Measurements from ENCODE around the gene ARHGEF5.

The ARHGEF5 gene

GRCh38 chr7:144391014-144391413, 35.8 kb downstream of the ARHGEF5 start:
- H3K4me2 ChIP-seq (ENCODE audit: low read depth, low read length, poor library complexity, severe bottlenecking), result no peak overlapping the region
- H3K27me3 ChIP-seq (ENCODE audit: low read length), result no peaks in the 10 kb centered on the region
- no peak overlapping the region for H3K9ac ChIP-seq (ENCODE audit: low read length)
- H2AFZ ChIP-seq (ENCODE audit: low read depth, low read length, severe bottlenecking), result no peak overlapping the region
- no peaks in the 10 kb centered on the region for H3K79me2 ChIP-seq (ENCODE audit: insufficient read depth, low read length)
- no peaks in the 10 kb centered on the region for H4K20me1 ChIP-seq (ENCODE audit: low read depth, low read length)
- H3K9me2 ChIP-seq (replicated peaks; ENCODE audit: insufficient read depth, low read length), result no peaks in the 10 kb centered on the region
- H3K9me3 ChIP-seq (ENCODE audit: insufficient read depth, low read length), result no peaks in the 10 kb centered on the region
- H3K36me3 ChIP-seq (ENCODE audit: low read length), result no peaks in the 10 kb centered on the region
- no peak overlapping the region for H3K4me3 ChIP-seq (ENCODE audit: insufficient read depth, low read length, poor library complexity, severe bottlenecking)
- TF ChIP-seq, protein P1, sequence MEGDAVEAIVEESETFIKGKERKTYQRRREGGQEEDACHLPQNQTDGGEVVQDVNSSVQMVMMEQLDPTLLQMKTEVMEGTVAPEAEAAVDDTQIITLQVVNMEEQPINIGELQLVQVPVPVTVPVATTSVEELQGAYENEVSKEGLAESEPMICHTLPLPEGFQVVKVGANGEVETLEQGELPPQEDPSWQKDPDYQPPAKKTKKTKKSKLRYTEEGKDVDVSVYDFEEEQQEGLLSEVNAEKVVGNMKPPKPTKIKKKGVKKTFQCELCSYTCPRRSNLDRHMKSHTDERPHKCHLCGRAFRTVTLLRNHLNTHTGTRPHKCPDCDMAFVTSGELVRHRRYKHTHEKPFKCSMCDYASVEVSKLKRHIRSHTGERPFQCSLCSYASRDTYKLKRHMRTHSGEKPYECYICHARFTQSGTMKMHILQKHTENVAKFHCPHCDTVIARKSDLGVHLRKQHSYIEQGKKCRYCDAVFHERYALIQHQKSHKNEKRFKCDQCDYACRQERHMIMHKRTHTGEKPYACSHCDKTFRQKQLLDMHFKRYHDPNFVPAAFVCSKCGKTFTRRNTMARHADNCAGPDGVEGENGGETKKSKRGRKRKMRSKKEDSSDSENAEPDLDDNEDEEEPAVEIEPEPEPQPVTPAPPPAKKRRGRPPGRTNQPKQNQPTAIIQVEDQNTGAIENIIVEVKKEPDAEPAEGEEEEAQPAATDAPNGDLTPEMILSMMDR (IDR thresholded peaks at IDR 0.05; ENCODE audit: insufficient read depth, low read length, poor library complexity, severe bottlenecking), result no peak
- TF ChIP-seq EZH2phosphoT487 (conservative IDR thresholded peaks at IDR 0.05; ENCODE audit: low read length), result no peak
- H3F3A ChIP-seq (ENCODE audit: insufficient read depth), result no peaks in the 10 kb centered on the region
- H3K27ac ChIP-seq (ENCODE audit: low read depth, low read length), result no peak overlapping the region

- Histone ChIP-seq H3K27me3 (ENCODE audit: low read length) (no peaks in the 10 kb centered on the region), H3K27ac (ENCODE audit: low read depth, low read length) (no peak overlapping the region), H3K4me2 (ENCODE audit: low read depth, low read length, poor library complexity, severe bottlenecking) (no peak overlapping the region), H3K79me2 (ENCODE audit: insufficient read depth, low read length) (no peaks in the 10 kb centered on the region), H3K9ac (ENCODE audit: low read length) (no peak overlapping the region), H3K9me2 (replicated peaks; ENCODE audit: insufficient read depth, low read length) (no peaks in the 10 kb centered on the region), H2AFZ (ENCODE audit: low read depth, low read length, severe bottlenecking) (no peak overlapping the region), H3K36me3 (ENCODE audit: low read length) (no peaks in the 10 kb centered on the region), H3F3A (ENCODE audit: insufficient read depth) (no peaks in the 10 kb centered on the region), H3K4me3 (ENCODE audit: insufficient read depth, low read length, poor library complexity, severe bottlenecking) (no peak overlapping the region), H4K20me1 (ENCODE audit: low read depth, low read length) (no peaks in the 10 kb centered on the region), H3K9me3 (ENCODE audit: insufficient read depth, low read length) (no peaks in the 10 kb centered on the region)
- no peak for TF ChIP-seq EZH2phosphoT487 (conservative IDR thresholded peaks at IDR 0.05; ENCODE audit: low read length)
- TF ChIP-seq, protein P1 (IDR thresholded peaks at IDR 0.05; ENCODE audit: insufficient read depth, low read length, poor library complexity, severe bottlenecking), result peak; percentile 25
Observed at GRCh38 chr7:144391823-144392255, 36.6 kb downstream of the ARHGEF5 start.

- no peaks in the 10 kb centered on the region for H3K36me3 ChIP-seq (ENCODE audit: low read length)
- no peaks in the 10 kb centered on the region for H3F3A ChIP-seq (ENCODE audit: insufficient read depth)
- H3K4me3 ChIP-seq (ENCODE audit: insufficient read depth, low read length, poor library complexity, severe bottlenecking), result no peak overlapping the region
- no peaks in the 10 kb centered on the region for H3K79me2 ChIP-seq (ENCODE audit: insufficient read depth, low read length)
- no peak for TF ChIP-seq EZH2phosphoT487 (conservative IDR thresholded peaks at IDR 0.05; ENCODE audit: low read length)
- TF ChIP-seq, protein P1 (IDR thresholded peaks at IDR 0.05; ENCODE audit: insufficient read depth, low read length, poor library complexity, severe bottlenecking), result no peak
- no peaks in the 10 kb centered on the region for H3K27me3 ChIP-seq (ENCODE audit: low read length)
- H3K4me2 ChIP-seq (ENCODE audit: low read depth, low read length, poor library complexity, severe bottlenecking), result no peak overlapping the region
- no peaks in the 10 kb centered on the region for H4K20me1 ChIP-seq (ENCODE audit: low read depth, low read length)
- H3K9me2 ChIP-seq (replicated peaks; ENCODE audit: insufficient read depth, low read length), result no peaks in the 10 kb centered on the region
- no peaks in the 10 kb centered on the region for H3K9me3 ChIP-seq (ENCODE audit: insufficient read depth, low read length)
- no peak overlapping the region for H3K9ac ChIP-seq (ENCODE audit: low read length)
- H2AFZ ChIP-seq (ENCODE audit: low read depth, low read length, severe bottlenecking), result no peak overlapping the region
- H3K27ac ChIP-seq (ENCODE audit: low read depth, low read length), result no peak overlapping the region
Observed at GRCh38 chr7:144397086-144397485, 41.9 kb downstream of the ARHGEF5 start.

Measured in SU-DHL-6 (cell line).